Measurements from ENCODE around the gene IQCK. TPM values are rescaled to one million over a fixed set of nuclear protein-coding genes. Genes with fewer than 3 reads are reported as not detected.

Gene IQCK
- total RNA-seq, 6 experiments from 2014 or later, result 2.0 to 4.7 (median 3.9) TPM

GRCh38 chr16:19872179-19872863 lies 154.2 kb downstream of the IQCK start:
- Histone ChIP-seq H3K27me3 (no peaks in the 10 kb centered on the region), H3K36me3 (no peaks in the 10 kb centered on the region), H3K4me3 (no peak overlapping the region), H3K9me3 (no peaks in the 10 kb centered on the region), H3K4me1 (no peaks in the 10 kb centered on the region), H3K27ac (no peak overlapping the region)
- WGBS (ENCODE audit: insufficient coverage, low coverage, low lambda C conversion rate, missing lambda C conversion rate), result 81% methylated on average over 5 of the region's 33 CpGs
- DNase-seq (no peak), ATAC-seq (no peak)
- TF ChIP-seq CTCF (IDR thresholded peaks at IDR 0.05) (no peak), POLR2A (IDR thresholded peaks at IDR 0.05) (no peak)
- intact Hi-C loops (cut with DNase I), result no loop called here

- Histone ChIP-seq H3K4me3 (no peak overlapping the region), H3K4me1 (no peaks in the 10 kb centered on the region), H3K9me3 (no peaks in the 10 kb centered on the region), H3K27me3 (no peaks in the 10 kb centered on the region), H3K27ac (no peak overlapping the region), H3K36me3 (no peaks in the 10 kb centered on the region)
- DNase-seq (no peak), ATAC-seq (no peak)
- intact Hi-C loops (cut with DNase I), result no loop called here
- TF ChIP-seq CTCF (IDR thresholded peaks at IDR 0.05) (no peak), POLR2A (IDR thresholded peaks at IDR 0.05) (no peak)
- 75% methylated on average over 7 of the region's 12 CpGs for WGBS (ENCODE audit: insufficient coverage, low coverage, low lambda C conversion rate, missing lambda C conversion rate)
These were observed 154.9 kb downstream of the IQCK start for GRCh38 chr16:19872935-19873334.

- no peak overlapping the region for H3K27ac ChIP-seq
- ATAC-seq (peak in 1 of 4 donors; percentile 38), DNase-seq (no peak)
- TF ChIP-seq POLR2A (IDR thresholded peaks at IDR 0.05) (no peak), CTCF (IDR thresholded peaks at IDR 0.05) (no peak)
- intact Hi-C loops (cut with DNase I), result no loop called here
- no peaks in the 10 kb centered on the region for H3K27me3 ChIP-seq
- no peaks in the 10 kb centered on the region for H3K36me3 ChIP-seq
- H3K9me3 ChIP-seq, result no peaks in the 10 kb centered on the region
- no peaks in the 10 kb centered on the region for H3K4me1 ChIP-seq
- WGBS (ENCODE audit: insufficient coverage, low coverage, low lambda C conversion rate, missing lambda C conversion rate), result 60% methylated on average over 6 of the region's 8 CpGs
- no peak overlapping the region for H3K4me3 ChIP-seq
These were observed 156.0 kb downstream of the IQCK start for GRCh38 chr16:19874026-19874425.

- Histone ChIP-seq H3K4me3 (no peak overlapping the region), H3K27ac (no peak overlapping the region), H3K27me3 (no peaks in the 10 kb centered on the region), H3K36me3 (no peaks in the 10 kb centered on the region), H3K9me3 (no peaks in the 10 kb centered on the region), H3K4me1 (no peaks in the 10 kb centered on the region)
- intact Hi-C loops (cut with DNase I), result no loop called here
- no peak for ATAC-seq
- WGBS (ENCODE audit: insufficient coverage, low coverage, low lambda C conversion rate, missing lambda C conversion rate), result 73% methylated on average over 18 of the region's 18 CpGs
- no peak for TF ChIP-seq CTCF (IDR thresholded peaks at IDR 0.05)
- DNase-seq, result no peak
These were observed 156.9 kb downstream of the IQCK start for GRCh38 chr16:19874851-19875546.

Measured in right lobe of liver (tissue), 6 donors.